H1 (cell line): ENCODE data around the gene SPTB. TPM values are rescaled to one million over a fixed set of nuclear protein-coding genes. Genes with fewer than 3 reads are reported as not detected.

ENCODE experiments used
- EP300 ChIP-seq, 2 experiments: IDR thresholded peaks; 1 replicate in 1 of 2; 2 replicates in 1 of 2; pipeline ENCODE4 v1.6.1; 2011 to 2012; ENCODE audit warnings: low read depth in 2 of 2, low read length in 2 of 2, mild to moderate bottlenecking in 2 of 2, borderline replicate concordance in 1 of 2, inconsistent platforms in 1 of 2, moderate library complexity in 1 of 2
- RBBP5 ChIP-seq: IDR thresholded peaks from 2 replicates; pipeline ENCODE4 v1.7.1; 2012; ENCODE audit warnings: low read depth, mild to moderate bottlenecking, inconsistent platforms, low read length, moderate library complexity, borderline replicate concordance
- polyA plus RNA-seq, 7 experiments: library from polyadenylated mRNA; depleted of rRNA in 3 of 7; stranded (reverse) in 5 of 7; unstranded in 2 of 7; fragments of >200 nt in 5 of 7; fragments of 200-250 nt in 2 of 7; gene quantifications; 1 replicate in 5 of 7; 2 replicates in 1 of 7; 4 replicates in 1 of 7; pipeline versions ENCODE4 v1.2.1 to v1.2.3, GENCODE V29; 2011 to 2013; ENCODE audit warnings: missing spikeins in 2 of 7, mixed read lengths in 2 of 7
- total RNA-seq: library from RNA; stranded (reverse); fragmentation: NEBNext Ultra II Directional; extraction: Animal tissue kit (Norgen Biotek cat#: 25700); gene quantifications from 2 replicates; pipeline ENCODE4 v1.2.1, GENCODE V29; 2021

The SPTB gene
- total and polyA plus RNA-seq, 2 of the 8 experiments (the other 6 are each of a cell fraction or from before 2014, with no cell fraction given): 0.30 to 2.4 TPM

DNA sequence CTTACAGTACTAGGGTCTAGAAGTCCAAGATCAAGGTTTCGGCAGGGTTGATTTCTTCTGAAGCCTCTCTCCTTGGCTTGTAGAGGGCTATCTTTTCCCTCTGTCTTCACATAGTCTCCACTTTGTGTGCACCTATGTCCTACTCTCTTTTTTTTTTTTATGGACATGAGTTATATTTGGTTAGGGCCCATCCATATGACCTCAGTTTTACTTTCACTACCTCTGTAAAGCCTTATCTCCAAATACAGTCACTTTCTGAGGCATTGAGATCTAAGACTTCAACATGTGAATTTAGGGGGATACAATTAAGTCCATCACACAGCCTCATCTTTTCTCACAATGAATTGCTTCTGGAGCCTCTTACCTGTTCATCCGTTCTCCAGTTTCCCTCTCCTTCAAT, 5.9 kb upstream of the SPTB start (continued):
- TF ChIP-seq RBBP5 (no peak), EP300 (IDR thresholded peaks at IDR 0.05; ENCODE audit: borderline replicate concordance in 1 of 2, low read depth in 2 of 2, low read length in 2 of 2) (no peak)
